Raji (cell line): ENCODE results near the gene RPS6KL1.

ENCODE experiments used
- POLR2A ChIP-seq: IDR thresholded peaks from 2 replicates; pipeline ENCODE4 v1.6.1; 2011; ENCODE audit warnings: low read depth, low read length, control low read depth; ENCODE audit not compliant: insufficient read depth

Gene RPS6KL1

GRCh38 chr14:74929242-74929641 is 6.2 kb upstream of the RPS6KL1 start:
- no peak for TF ChIP-seq POLR2A

GRCh38 chr14:74927225-74927624 is 4.2 kb upstream of the RPS6KL1 start:
- TF ChIP-seq POLR2A = no peak

GRCh38 chr14:74924061-74924460 is 1.0 kb upstream of the RPS6KL1 start:
- no peak for TF ChIP-seq POLR2A

GRCh38 chr14:74921987-74922751 is 891 bp downstream of the RPS6KL1 start:
- TF ChIP-seq POLR2A = no peak

DNA sequence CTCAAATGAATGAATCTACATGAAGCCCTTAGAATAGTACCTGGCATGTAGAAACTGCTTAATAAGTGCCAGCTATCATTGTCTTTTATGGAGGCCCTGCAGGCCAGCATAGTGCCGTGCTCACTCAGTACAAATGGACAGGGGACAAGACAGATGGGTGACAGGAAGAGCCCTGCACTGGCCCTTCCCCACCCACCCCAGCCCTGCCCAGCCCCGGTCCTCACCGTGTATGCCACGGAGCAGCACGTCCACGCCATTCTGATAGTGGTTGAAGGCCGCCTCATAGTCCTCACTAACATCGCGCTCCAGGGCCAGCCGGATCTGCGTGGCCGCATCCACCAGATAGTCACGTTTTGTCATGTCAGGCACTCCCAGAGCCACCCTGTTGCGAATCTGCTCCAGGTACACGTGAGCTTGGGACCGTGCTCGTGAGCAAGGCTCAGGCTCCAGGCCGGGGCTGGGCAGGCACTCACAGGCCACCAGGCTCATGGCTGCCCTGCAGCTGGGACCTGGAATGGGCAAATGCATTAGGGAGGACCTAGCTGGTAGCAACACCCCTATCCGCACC is 1.9 kb downstream of the RPS6KL1 start:
- TF ChIP-seq POLR2A = no peak

DNA sequence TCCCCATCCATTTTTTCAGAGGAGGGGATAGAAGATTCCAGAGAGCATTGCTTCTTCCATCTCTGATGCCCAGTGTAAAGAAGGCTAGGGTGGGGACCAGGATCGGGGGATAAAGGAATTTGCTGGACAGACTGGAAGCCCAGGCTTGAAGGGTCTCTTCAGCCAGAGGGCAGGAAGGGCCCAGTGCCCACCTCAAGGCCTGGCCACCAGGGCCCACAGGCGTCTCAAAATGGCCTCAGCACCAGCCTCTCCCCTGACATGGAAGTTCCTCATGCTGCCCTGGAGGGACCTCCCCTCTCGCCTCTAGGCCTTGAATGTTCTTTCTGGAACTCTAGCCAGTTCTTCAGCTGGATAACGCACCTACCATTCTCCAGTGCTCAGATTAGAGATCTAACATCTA is 2.8 kb downstream of the RPS6KL1 start:
- no peak for TF ChIP-seq POLR2A

DNA sequence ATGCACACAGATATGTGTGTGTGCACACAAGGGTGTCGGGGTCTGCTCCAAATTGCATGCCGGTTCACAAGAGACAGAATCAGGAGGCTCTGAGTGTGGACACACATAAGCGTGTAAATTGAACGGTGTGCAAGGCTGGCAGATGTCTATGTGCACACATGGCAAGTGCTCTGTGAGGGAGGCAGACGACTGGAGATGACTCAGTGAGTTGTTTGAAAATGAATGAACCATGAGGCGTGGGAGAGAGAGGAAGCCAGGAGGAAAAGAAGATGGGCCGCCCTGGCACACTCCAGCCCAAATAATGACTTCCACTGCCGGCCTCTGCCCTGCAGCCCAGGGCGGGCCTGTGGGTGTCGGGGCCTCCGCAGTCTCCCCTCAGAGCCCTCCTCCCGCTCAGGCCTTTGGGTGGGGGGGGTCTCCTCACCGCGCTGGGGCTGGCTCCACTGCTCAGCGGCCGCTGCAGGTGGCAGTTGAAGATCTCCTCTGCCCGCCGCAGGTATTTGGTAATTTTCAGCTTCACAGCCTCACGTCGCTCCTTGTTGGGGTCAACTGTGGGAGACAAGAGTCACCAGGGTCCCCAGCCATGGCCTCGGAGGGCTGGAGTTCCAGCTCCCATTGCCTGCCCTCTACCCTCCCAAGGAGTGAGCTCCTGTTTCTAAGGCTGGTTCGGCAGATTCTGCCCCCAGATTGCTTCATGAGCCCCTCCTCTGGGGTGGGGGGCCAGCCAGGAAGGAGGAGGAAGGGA is 3.5 kb downstream of the RPS6KL1 start:
- no peak for TF ChIP-seq POLR2A

GRCh38 chr14:74918380-74918779 is 4.7 kb downstream of the RPS6KL1 start:
- no peak for TF ChIP-seq POLR2A

- TF ChIP-seq POLR2A = no peak
Observed at GRCh38 chr14:74917646-74918081, 5.4 kb downstream of the RPS6KL1 start.

GRCh38 chr14:74917178-74917543 is 5.9 kb downstream of the RPS6KL1 start:
- TF ChIP-seq POLR2A = no peak

DNA sequence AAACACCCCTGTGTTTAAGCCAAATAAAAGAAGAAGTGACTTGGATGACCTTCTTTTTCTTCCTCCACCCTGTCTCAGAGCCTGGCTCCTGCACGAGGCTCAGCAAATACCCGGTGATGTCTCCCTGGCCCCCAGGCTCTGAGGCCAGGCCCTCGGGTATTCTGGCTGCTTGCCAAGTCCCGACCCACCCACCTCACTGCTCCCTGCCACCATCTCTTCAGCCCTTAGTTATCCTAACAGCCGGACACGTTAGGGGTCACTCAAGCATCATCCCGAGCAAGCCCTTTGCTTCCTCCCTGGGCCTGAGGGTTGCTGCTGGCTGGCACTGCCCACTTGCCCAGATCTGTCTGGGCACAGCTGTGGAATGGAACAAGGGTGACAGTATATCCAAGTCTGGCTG is 7.2 kb downstream of the RPS6KL1 start:
- no peak for TF ChIP-seq POLR2A

- no peak for TF ChIP-seq POLR2A
Observed at GRCh38 chr14:74915426-74915825, 7.6 kb downstream of the RPS6KL1 start.

GRCh38 chr14:74913986-74914573 is 9.0 kb downstream of the RPS6KL1 start:
- no peak for TF ChIP-seq POLR2A

DNA sequence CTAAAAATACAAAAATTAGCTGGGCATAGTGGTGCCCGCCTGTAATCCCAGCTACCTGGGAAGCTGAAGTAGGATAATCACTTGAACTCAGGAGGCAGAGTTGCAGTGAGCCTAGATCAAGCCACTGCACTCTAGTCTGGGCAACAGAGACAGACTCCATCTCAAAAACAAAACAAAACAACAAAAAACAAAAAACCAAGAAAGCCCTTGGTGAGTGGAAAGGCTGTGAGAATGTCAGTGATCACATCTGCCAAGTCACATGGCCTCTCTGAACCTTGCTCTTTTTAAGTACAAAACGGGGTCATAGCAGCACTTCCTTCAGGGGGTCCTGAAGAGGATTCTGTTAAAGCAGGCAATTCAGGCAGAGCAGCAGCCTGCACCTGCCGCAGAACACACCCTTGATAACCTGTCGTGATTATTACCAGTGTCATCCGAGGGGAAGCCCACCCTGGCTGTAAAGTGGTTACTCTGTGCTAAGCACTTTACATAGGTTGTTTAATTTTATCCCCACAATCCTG is 9.6 kb downstream of the RPS6KL1 start:
- TF ChIP-seq POLR2A = no peak

DNA sequence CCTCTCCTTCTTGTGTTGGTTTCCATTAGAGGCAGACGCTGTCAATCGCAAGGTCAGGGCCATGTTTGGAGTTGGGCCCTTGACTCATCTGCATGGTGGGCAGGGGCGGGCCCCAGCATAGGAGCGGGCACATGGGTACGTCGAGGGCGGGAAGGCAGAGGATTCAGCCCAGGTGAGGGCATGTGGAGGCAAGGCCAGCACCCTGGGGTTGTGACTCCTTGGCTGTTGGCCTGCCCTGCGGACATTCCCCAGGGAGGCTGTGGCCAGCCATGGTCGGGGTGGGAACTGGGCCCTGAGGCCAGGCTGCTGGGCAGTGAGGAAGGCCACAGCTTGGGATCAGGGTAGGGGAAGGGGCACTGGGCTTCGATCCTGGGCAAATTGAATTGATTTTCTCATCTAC is 10.3 kb downstream of the RPS6KL1 start:
- TF ChIP-seq POLR2A = no peak

- no peak for TF ChIP-seq POLR2A
Observed at GRCh38 chr14:74912111-74912510, 10.9 kb downstream of the RPS6KL1 start.

- no peak for TF ChIP-seq POLR2A
Observed at GRCh38 chr14:74911704-74912103, 11.4 kb downstream of the RPS6KL1 start.
